B cell (primary cell): ENCODE measurements around the gene PELI2.

Source experiments
- CTCF ChIP-seq: fragments of 200-600 bp; IDR thresholded peaks from one replicate; pipeline ENCODE4 v1.8.0; 2022; ENCODE audit warnings: antibody characterized with exemption, mild to moderate bottlenecking
- EZH2 ChIP-seq: IDR thresholded peaks from 2 replicates; pipeline ENCODE4 v1.6.1; 2012; ENCODE audit warnings: borderline replicate concordance, low read depth, mild to moderate bottlenecking, moderate library complexity, low read length; ENCODE audit not compliant: insufficient read depth, poor library complexity, severe bottlenecking

GRCh38 chr14:56207626-56208292 lies 89.5 kb downstream of the PELI2 start:
- TF ChIP-seq CTCF = no peak
- no peak for TF ChIP-seq EZH2
